Gastrocnemius medialis (tissue), 4 donors: ENCODE results near the gene KCNJ1.

Source experiments
- POLR2A ChIP-seq, 2 donors: fragments of 450-650 bp; IDR thresholded peaks; one replicate each; pipeline ENCODE4 v1.6.1; 2017; ENCODE audit warnings: antibody characterized with exemption in 2 of 2, mild to moderate bottlenecking in 2 of 2, moderate library complexity in 2 of 2
- TF ChIP-seq, protein P1 (sequence below), 5 experiments: fragments of 450-650 bp in 3 of 5; fragments of 200-600 bp in 2 of 5; sonication (generic) in 2 of 5; IDR thresholded peaks in 4 of 5; conservative IDR thresholded peaks in 1 of 5; 1 replicate in 4 of 5; 2 replicates in 1 of 5; pipeline ENCODE4 v1.5.1; 2016 to 2019; ENCODE audit warnings: antibody characterized with exemption in 5 of 5, mild to moderate bottlenecking in 3 of 5, moderate library complexity in 3 of 5

DNA sequence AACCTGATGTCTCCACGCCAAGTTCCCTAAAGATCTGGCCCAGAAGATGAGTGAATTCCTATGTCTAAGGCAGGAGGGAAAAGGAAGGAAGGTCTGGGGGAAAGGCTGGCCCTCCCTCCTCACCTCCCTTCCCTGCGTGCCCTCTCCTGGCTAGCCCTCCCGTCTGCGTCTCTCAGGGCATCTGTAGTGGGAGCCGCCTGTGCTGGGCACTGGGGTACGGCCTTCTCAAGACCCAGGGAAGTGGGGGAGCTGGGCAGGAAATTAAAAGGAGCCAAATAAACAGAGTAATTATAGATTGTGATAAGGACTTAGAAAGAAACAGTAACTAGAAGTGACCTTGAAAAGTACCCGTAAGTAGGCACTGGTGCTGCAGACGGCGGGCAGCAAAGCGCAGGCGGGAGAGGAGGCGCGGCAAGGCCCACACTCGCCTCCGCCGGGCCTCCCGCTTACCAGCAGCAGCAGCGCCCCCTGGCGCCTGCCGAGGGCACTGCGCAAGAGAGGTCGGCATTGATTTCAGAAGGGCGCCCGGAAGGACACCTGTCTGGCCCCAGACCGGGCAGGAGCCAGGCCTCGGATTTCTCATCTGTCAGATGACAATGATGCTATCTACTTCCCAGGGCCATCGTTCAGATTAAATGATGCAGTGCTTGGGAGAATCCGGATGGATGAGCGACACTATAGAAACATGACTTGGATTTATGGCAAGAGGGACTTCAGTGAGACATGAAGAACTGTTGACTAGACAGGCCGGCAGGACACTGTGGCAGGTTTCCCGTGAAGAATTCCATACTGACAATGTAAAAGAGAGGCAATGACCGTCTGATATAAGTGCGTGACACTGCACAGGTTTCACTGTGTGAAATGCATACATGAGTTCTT, 7.3 kb downstream of the KCNJ1 start:
- TF ChIP-seq POLR2A (IDR thresholded peaks at IDR 0.05), result no peak
- TF ChIP-seq, protein P1, sequence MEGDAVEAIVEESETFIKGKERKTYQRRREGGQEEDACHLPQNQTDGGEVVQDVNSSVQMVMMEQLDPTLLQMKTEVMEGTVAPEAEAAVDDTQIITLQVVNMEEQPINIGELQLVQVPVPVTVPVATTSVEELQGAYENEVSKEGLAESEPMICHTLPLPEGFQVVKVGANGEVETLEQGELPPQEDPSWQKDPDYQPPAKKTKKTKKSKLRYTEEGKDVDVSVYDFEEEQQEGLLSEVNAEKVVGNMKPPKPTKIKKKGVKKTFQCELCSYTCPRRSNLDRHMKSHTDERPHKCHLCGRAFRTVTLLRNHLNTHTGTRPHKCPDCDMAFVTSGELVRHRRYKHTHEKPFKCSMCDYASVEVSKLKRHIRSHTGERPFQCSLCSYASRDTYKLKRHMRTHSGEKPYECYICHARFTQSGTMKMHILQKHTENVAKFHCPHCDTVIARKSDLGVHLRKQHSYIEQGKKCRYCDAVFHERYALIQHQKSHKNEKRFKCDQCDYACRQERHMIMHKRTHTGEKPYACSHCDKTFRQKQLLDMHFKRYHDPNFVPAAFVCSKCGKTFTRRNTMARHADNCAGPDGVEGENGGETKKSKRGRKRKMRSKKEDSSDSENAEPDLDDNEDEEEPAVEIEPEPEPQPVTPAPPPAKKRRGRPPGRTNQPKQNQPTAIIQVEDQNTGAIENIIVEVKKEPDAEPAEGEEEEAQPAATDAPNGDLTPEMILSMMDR (IDR thresholded peaks at IDR 0.05 in 4 of 5, conservative IDR thresholded peaks at IDR 0.05 in 1 of 5), result peak in 3 of 5 experiments; percentile 50 to 70 (median 65)
